ENCODE measurements around the gene KCTD14. TPM values are rescaled to one million over a fixed set of nuclear protein-coding genes. Genes with fewer than 3 reads are reported as not detected.
"Not testable (repeated sequence)": the region's sequence is repeated elsewhere in the genome, so short reads cannot be mapped to it uniquely, and the experiment has no call there.

The KCTD14 gene
- total and polyA plus RNA-seq, 4 experiments from 2014 or later: 0.20 TPM; not detected in 3

DNA sequence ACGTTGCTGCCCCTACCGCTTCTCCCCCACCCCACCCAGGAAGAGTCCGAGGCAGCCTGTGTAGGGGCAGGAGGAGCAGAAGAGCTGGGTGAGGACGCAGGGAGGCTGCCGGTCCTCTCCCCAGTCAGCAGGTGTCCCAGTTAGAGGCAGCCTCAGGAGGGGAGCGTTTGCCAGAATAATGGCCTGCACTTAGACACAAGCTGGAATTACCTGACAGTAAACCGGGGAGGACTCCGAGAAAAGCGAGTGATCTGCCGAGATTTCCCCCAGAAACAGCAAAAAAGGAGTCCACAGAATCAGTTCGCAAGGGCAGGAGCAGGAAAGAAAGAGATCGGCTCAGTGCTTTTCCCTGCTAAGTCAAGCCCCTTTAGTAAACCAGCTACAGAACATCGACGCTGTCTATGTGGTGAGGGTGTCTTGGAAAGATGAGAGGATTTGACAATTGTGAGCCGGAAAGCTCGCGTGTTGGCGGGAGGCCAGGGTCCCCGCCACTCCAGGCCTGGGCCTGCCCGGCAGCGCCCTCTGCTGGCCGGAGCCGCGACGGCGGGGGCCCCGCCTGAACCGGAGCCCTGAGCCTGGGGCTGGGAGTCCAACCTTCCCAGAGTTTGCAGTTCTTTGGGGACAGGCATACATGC, 22.9 kb upstream of the KCTD14 start:
- CTCF ChIA-PET (ENCODE audit: partially characterized antibody): interaction anchor here (0.6 to 3.7 kb wide), 25 partner anchors 9 to 520 kb away, joined by 3 to 28 read pairs (median 4); partner anchors contain the start of genes INTS4 and THRSP
- Histone ChIP-seq H3K27me3 (ENCODE audit: insufficient read depth, low read length) (no peaks in the 10 kb centered on the region), H3K9me3 (ENCODE audit: control insufficient read depth in 1 of 2, low read length in 2 of 2) (no peaks in the 10 kb centered on the region), H3K27ac (ENCODE audit: low read depth, low read length) (no peak overlapping the region), H3K4me1 (ENCODE audit: insufficient read depth, low read length) (peaks cover 5% of the 10 kb centered on the region), H3K4me3 (ENCODE audit: low read length in 2 of 2) (no peak overlapping the region), H3K36me3 (ENCODE audit: insufficient read depth, low read length) (no peaks in the 10 kb centered on the region)
- Mint-ChIP-seq H3K9me3 (no peaks in the 10 kb centered on the region), H3K27ac (peak overlapping the region in 3 of 7 donors; percentile 42 to 80 (median 51)), H3K4me1 (peaks cover 6 to 13% (median 9%) of the 10 kb centered on the region in 4 donors), H3K4me3 (peak overlapping the region; percentile 47 to 82 (median 64)), H3K36me3 (no peaks in the 10 kb centered on the region), H3K27me3 (no peaks in the 10 kb centered on the region)
- peak; percentile 66 to 82 (median 76) for DNase-seq
- POLR2A ChIA-PET (ENCODE audit: partially characterized antibody): interaction anchor here (1.3 kb wide), 1 partner anchor 51 kb away, joined by 3 read pairs; the partner anchor contains the start of gene INTS4
- intact Hi-C loops (cut with micrococcal nuclease): loop anchor here (1.0 kb wide), 2 partner anchors 52 to 270 kb away; partner anchors contain the start of gene INTS4

GRCh38 chr11:78044706-78045105, 21.6 kb upstream of the KCTD14 start:
- no peak overlapping the region for H3K4me3 ChIP-seq (ENCODE audit: low read length in 2 of 2)
- no peaks in the 10 kb centered on the region for H3K9me3 ChIP-seq (ENCODE audit: control insufficient read depth in 1 of 2, low read length in 2 of 2)
- intact Hi-C loops (cut with micrococcal nuclease): no loop called here
- Mint-ChIP-seq H3K36me3 (no peaks in the 10 kb centered on the region), H3K9me3 (no peaks in the 10 kb centered on the region), H3K27ac (peak overlapping the region in 1 of 7 donors; percentile 35), H3K27me3 (peaks cover 0 to 1% of the 10 kb centered on the region in 2 donors), H3K4me1 (peaks cover 13 to 21% (median 17%) of the 10 kb centered on the region in 4 donors), H3K4me3 (no peak overlapping the region)
- no peak overlapping the region for H3K27ac ChIP-seq (ENCODE audit: low read depth, low read length)
- no peak for DNase-seq
- H3K4me1 ChIP-seq (ENCODE audit: insufficient read depth, low read length): peaks cover 12% of the 10 kb centered on the region
- H3K27me3 ChIP-seq (ENCODE audit: insufficient read depth, low read length): no peaks in the 10 kb centered on the region
- ChIA-PET POLR2A (ENCODE audit: partially characterized antibody) (interaction anchor here (1.3 kb wide), 1 partner anchor 50 kb away, joined by 3 read pairs; the partner anchor contains the start of gene INTS4), CTCF (ENCODE audit: partially characterized antibody) (interaction anchor here (1.4 to 3.7 kb wide), 8 partner anchors 8 to 522 kb away, joined by 5 to 28 read pairs (median 10); partner anchors contain the start of genes INTS4 and THRSP)
- no peaks in the 10 kb centered on the region for H3K36me3 ChIP-seq (ENCODE audit: insufficient read depth, low read length)

GRCh38 chr11:78041843-78042440, 18.9 kb upstream of the KCTD14 start:
- Mint-ChIP-seq H3K4me3 (peak overlapping the region in 2 of 8 donors; percentile 4 to 33), H3K9me3 (no peaks in the 10 kb centered on the region), H3K36me3 (no peaks in the 10 kb centered on the region), H3K4me1 (peaks cover 15 to 25% (median 19%) of the 10 kb centered on the region in 4 donors), H3K27me3 (peaks cover 0 to 1% of the 10 kb centered on the region in 2 donors), H3K27ac (peak overlapping the region in 1 of 7 donors; percentile 36)
- Histone ChIP-seq H3K9me3 (ENCODE audit: control insufficient read depth in 1 of 2, low read length in 2 of 2) (no peaks in the 10 kb centered on the region), H3K4me1 (ENCODE audit: insufficient read depth, low read length) (peaks cover 15% of the 10 kb centered on the region), H3K27me3 (ENCODE audit: insufficient read depth, low read length) (no peaks in the 10 kb centered on the region), H3K4me3 (ENCODE audit: low read length in 2 of 2) (no peak overlapping the region), H3K36me3 (ENCODE audit: insufficient read depth, low read length) (no peaks in the 10 kb centered on the region), H3K27ac (ENCODE audit: low read depth, low read length) (no peak overlapping the region)
- intact Hi-C loops (cut with micrococcal nuclease): no loop called here
- POLR2A ChIA-PET (ENCODE audit: partially characterized antibody): no interaction called here
- CTCF ChIA-PET (ENCODE audit: partially characterized antibody): no interaction called here
- DNase-seq: no peak

GRCh38 chr11:78041380-78041719, 18.3 kb upstream of the KCTD14 start:
- H3K4me1 ChIP-seq (ENCODE audit: insufficient read depth, low read length): peaks cover 15% of the 10 kb centered on the region
- Mint-ChIP-seq H3K4me3 (peak overlapping the region in 2 of 8 donors; percentile 4 to 33), H3K4me1 (peaks cover 15 to 22% (median 19%) of the 10 kb centered on the region in 4 donors), H3K27ac (peak overlapping the region in 1 of 7 donors; percentile 36)
- H3K4me3 ChIP-seq (ENCODE audit: low read length in 2 of 2); H3K9me3 Mint-ChIP-seq; H3K27me3 Mint-ChIP-seq; H3K9me3 ChIP-seq (ENCODE audit: control insufficient read depth in 1 of 2, low read length in 2 of 2); CTCF ChIA-PET (ENCODE audit: partially characterized antibody); intact Hi-C loops (cut with micrococcal nuclease); DNase-seq; H3K36me3 ChIP-seq (ENCODE audit: insufficient read depth, low read length); H3K27ac ChIP-seq (ENCODE audit: low read depth, low read length); H3K27me3 ChIP-seq (ENCODE audit: insufficient read depth, low read length); H3K36me3 Mint-ChIP-seq: not testable (repeated sequence)
- POLR2A ChIA-PET (ENCODE audit: partially characterized antibody): interaction anchor here (0.5 kb wide), 1 partner anchor 43 kb away, joined by 3 read pairs; no protein-coding TSS in a partner anchor

DNA sequence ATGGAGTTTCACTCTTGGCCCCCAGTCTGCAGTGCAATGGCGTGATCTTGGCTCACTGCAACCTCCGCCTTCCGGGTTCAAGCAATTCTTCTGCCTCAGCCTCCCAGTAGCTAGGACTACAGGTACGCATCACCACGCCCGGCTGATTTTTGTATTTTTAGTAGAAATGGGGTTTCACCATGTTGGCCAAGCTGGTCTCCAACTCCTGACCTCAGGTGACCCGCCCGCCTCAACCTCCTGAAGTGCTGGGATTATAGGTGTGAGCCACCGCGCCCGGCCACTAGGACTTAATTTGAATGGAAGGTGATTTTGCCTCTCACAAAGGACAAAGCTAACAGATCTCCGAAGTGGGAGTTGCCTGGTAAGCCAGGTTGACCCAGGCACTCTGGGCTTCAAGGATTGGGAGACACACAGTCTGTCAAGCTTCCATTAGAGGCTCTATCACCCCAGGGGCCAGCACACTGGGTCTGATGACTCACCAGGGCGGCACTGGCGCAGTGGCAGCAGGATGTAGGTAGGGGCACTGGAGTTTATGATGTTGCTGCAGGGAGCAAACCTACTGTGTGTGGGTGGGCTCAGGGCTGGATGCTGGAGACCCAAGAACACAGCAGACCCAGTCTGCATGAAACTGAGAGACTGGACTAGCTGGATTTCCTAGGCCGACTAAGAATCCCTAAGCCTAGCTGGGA, 17.8 kb upstream of the KCTD14 start:
- Mint-ChIP-seq H3K9me3 (no peaks in the 10 kb centered on the region), H3K27ac (no peak overlapping the region), H3K4me3 (no peak overlapping the region), H3K4me1 (peaks cover 11 to 18% (median 14%) of the 10 kb centered on the region in 4 donors), H3K27me3 (peaks cover 0 to 1% of the 10 kb centered on the region in 2 donors), H3K36me3 (no peaks in the 10 kb centered on the region)
- Histone ChIP-seq H3K4me3 (ENCODE audit: low read length in 2 of 2) (no peak overlapping the region), H3K9me3 (ENCODE audit: control insufficient read depth in 1 of 2, low read length in 2 of 2) (no peaks in the 10 kb centered on the region), H3K4me1 (ENCODE audit: insufficient read depth, low read length) (peaks cover 12% of the 10 kb centered on the region), H3K36me3 (ENCODE audit: insufficient read depth, low read length) (no peaks in the 10 kb centered on the region), H3K27ac (ENCODE audit: low read depth, low read length) (no peak overlapping the region), H3K27me3 (ENCODE audit: insufficient read depth, low read length) (no peaks in the 10 kb centered on the region)
- no peak for DNase-seq
- intact Hi-C loops (cut with micrococcal nuclease): no loop called here
- ChIA-PET POLR2A (ENCODE audit: partially characterized antibody) (interaction anchor here (0.5 kb wide), 1 partner anchor 43 kb away, joined by 3 read pairs; no protein-coding TSS in a partner anchor), CTCF (ENCODE audit: partially characterized antibody) (no interaction called here)

DNA sequence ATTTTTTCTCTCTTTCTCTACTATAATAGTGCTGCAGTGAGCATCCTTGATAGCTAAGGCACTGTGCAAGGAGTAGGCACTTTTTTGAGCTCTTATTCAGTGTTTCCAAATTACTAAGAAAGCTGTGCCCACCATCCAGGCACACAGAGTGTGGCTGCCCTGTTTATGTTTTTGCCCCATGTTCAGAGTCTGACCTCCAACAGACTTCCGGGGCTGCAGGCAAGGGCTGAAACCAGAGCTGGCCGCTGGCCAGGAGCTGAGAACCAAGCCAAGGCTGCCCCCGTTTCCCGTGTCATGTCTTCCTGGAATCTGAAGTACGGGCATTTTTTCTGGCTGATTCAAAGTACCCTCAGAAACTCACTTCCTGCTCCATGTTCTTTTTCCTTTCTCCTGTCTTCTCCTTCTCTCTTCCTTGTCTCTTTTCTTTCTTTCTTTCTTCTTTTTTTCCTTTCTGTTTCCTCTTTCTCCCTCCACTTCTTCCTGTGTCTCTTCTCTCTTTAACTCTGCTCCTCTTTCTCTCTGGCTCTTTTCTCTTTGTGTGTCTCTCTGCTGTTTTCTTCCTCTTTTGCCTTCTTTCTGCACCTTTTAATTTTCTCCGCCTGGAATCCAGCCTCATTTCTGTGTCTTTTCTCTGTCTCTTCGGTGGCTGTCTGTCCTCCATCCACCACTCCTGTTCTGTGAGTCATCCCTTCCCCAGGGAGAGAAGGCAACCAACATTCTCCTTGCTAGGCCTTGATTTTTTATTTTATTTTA, 17.0 kb upstream of the KCTD14 start:
- no peak for DNase-seq
- CTCF ChIA-PET (ENCODE audit: partially characterized antibody): interaction anchor here (1.0 kb wide), 1 partner anchor 9 kb away, joined by 3 read pairs; no protein-coding TSS in a partner anchor

More for the DNA sequence above, 17.0 kb upstream of the KCTD14 start:
- peak overlapping the region in 6 of 7 donors; percentile 23 to 95 (median 77) for H3K27ac Mint-ChIP-seq
- H3K36me3 Mint-ChIP-seq: no peaks in the 10 kb centered on the region
- H3K4me3 ChIP-seq (ENCODE audit: low read length in 2 of 2): no peak overlapping the region
- no peaks in the 10 kb centered on the region for H3K9me3 Mint-ChIP-seq
- H3K4me1 ChIP-seq (ENCODE audit: insufficient read depth, low read length): peaks cover 10% of the 10 kb centered on the region
- no peaks in the 10 kb centered on the region for H3K27me3 ChIP-seq (ENCODE audit: insufficient read depth, low read length)
- no peaks in the 10 kb centered on the region for H3K9me3 ChIP-seq (ENCODE audit: control insufficient read depth in 1 of 2, low read length in 2 of 2)
- intact Hi-C loops (cut with micrococcal nuclease): no loop called here
- no peaks in the 10 kb centered on the region for H3K36me3 ChIP-seq (ENCODE audit: insufficient read depth, low read length)
- H3K27ac ChIP-seq (ENCODE audit: low read depth, low read length): no peak overlapping the region
- H3K4me1 Mint-ChIP-seq: peaks cover 10 to 15% (median 11%) of the 10 kb centered on the region in 4 donors
- peak overlapping the region; percentile 12 to 89 (median 58) for H3K4me3 Mint-ChIP-seq
- POLR2A ChIA-PET (ENCODE audit: partially characterized antibody): no interaction called here
- H3K27me3 Mint-ChIP-seq: peaks cover 0 to 1% of the 10 kb centered on the region in 2 donors
